ENCODE results near the gene KLHL8.
A peak's percentile ranks its signal among the peaks of the same experiment; 100 is the strongest.

Gene KLHL8

GRCh38 chr4:87165892-87166291 lies 54.5 kb downstream of the KLHL8 start:
- no peak for TF ChIP-seq CTCF (IDR thresholded peaks at IDR 0.05; ENCODE audit: low read depth, low read length)
- DNase-seq = no peak
- H3K4me3 ChIP-seq (ENCODE audit: low read depth, low read length) = no peak overlapping the region
- H3K9me3 ChIP-seq = no peaks in the 10 kb centered on the region
- no peaks in the 10 kb centered on the region for H3K27me3 ChIP-seq
- peaks cover 13% of the 10 kb centered on the region for H3K36me3 ChIP-seq
- H3K4me1 ChIP-seq = no peaks in the 10 kb centered on the region

GRCh38 chr4:87153078-87153870 lies 67.1 kb downstream of the KLHL8 start:
- DNase-seq = peak; percentile 15
- H3K27me3 ChIP-seq = no peaks in the 10 kb centered on the region
- no peaks in the 10 kb centered on the region for H3K9me3 ChIP-seq
- H3K4me3 ChIP-seq (ENCODE audit: low read depth, low read length) = no peak overlapping the region
- TF ChIP-seq CTCF (IDR thresholded peaks at IDR 0.05; ENCODE audit: low read depth, low read length) = no peak
- peaks cover 3% of the 10 kb centered on the region; the same call in 1 of the 2 replicates for H3K4me1 ChIP-seq
- H3K36me3 ChIP-seq = no peaks in the 10 kb centered on the region

GRCh38 chr4:87152310-87153041 lies 67.9 kb downstream of the KLHL8 start:
- no peak for DNase-seq
- no peaks in the 10 kb centered on the region for H3K27me3 ChIP-seq
- H3K4me3 ChIP-seq (ENCODE audit: low read depth, low read length) = no peak overlapping the region
- TF ChIP-seq CTCF (IDR thresholded peaks at IDR 0.05; ENCODE audit: low read depth, low read length) = no peak
- no peaks in the 10 kb centered on the region for H3K36me3 ChIP-seq
- peaks cover 3% of the 10 kb centered on the region; the same call in 1 of the 2 replicates for H3K4me1 ChIP-seq
- no peaks in the 10 kb centered on the region for H3K9me3 ChIP-seq

GRCh38 chr4:87151730-87152129 lies 68.7 kb downstream of the KLHL8 start:
- no peak overlapping the region for H3K4me3 ChIP-seq (ENCODE audit: low read depth, low read length)
- no peak for DNase-seq
- no peak for TF ChIP-seq CTCF (IDR thresholded peaks at IDR 0.05; ENCODE audit: low read depth, low read length)
- no peaks in the 10 kb centered on the region for H3K36me3 ChIP-seq
- no peaks in the 10 kb centered on the region for H3K9me3 ChIP-seq
- no peaks in the 10 kb centered on the region for H3K27me3 ChIP-seq
- H3K4me1 ChIP-seq = peaks cover 3% of the 10 kb centered on the region; the same call in 1 of the 2 replicates

GRCh38 chr4:87150498-87151261 lies 69.7 kb downstream of the KLHL8 start:
- peak; percentile 59 for DNase-seq
- Histone ChIP-seq H3K9me3 (no peaks in the 10 kb centered on the region), H3K27me3 (no peaks in the 10 kb centered on the region), H3K4me1 (peaks cover 3% of the 10 kb centered on the region; the same call in 1 of the 2 replicates), H3K36me3 (no peaks in the 10 kb centered on the region), H3K4me3 (ENCODE audit: low read depth, low read length) (no peak overlapping the region)
- peak; percentile 89 for TF ChIP-seq CTCF (IDR thresholded peaks at IDR 0.05; ENCODE audit: low read depth, low read length)
